K562 (cell line): ENCODE results near the gene TPSG1.
A peak's percentile ranks its signal among the peaks of the same experiment; 100 is the strongest.

Experiments used
- CTCF ChIP-seq, 3 experiments: IDR thresholded peaks in 2 of 3; conservative IDR thresholded peaks in 1 of 3; 2 replicates each; pipeline ENCODE4 v1.5.1; 2011 to 2012; ENCODE audit warnings: low read length in 3 of 3, mild to moderate bottlenecking in 3 of 3, control low read depth in 2 of 3, improper control_type of control experiment in 1 of 3, inconsistent platforms in 1 of 3, low read depth in 1 of 3, mixed read lengths in 1 of 3, moderate library complexity in 1 of 3; ENCODE audit not compliant: insufficient read depth in 2 of 3
- ETS1 ChIP-seq: conservative IDR thresholded peaks from 2 replicates; pipeline ENCODE4 v1.6.1; 2011; ENCODE audit warnings: low read depth, mild to moderate bottlenecking, low read length; ENCODE audit not compliant: control insufficient read depth
- POLR2A ChIP-seq: fragments of 450-650 bp; conservative IDR thresholded peaks from 2 replicates; pipeline ENCODE4 v1.6.1; 2016
- SRSF1 ChIP-seq: fragments of 200-400 bp; formaldehyde crosslinking; IDR thresholded peaks from 2 replicates; pipeline ENCODE4 v1.6.1; 2017; ENCODE audit warnings: mild to moderate bottlenecking, low read depth, low read length, moderate library complexity
- ZBTB49 ChIP-seq: sonication (generic); formaldehyde crosslinking; IDR thresholded peaks from 2 replicates; pipeline ENCODE4 v1.8.0; 2022; ENCODE audit warnings: missing genetic modification reagents, mild to moderate bottlenecking, borderline replicate concordance
- ZNF3 ChIP-seq: fragments of 250-450 bp; sonication (Bioruptor Pico); IDR thresholded peaks from 2 replicates; pipeline ENCODE4 v1.5.0; 2021; ENCODE audit warnings: mild to moderate bottlenecking, moderate library complexity
- ZNF561 ChIP-seq: fragments of 450-650 bp; formaldehyde crosslinking; conservative IDR thresholded peaks from 2 replicates; pipeline ENCODE4 v1.4.0; 2020; ENCODE audit warnings: mild to moderate bottlenecking, moderate library complexity
- ZNF57 ChIP-seq: fragments of 450-650 bp; formaldehyde crosslinking; IDR thresholded peaks from 2 replicates; pipeline ENCODE4 v1.4.0; 2020; ENCODE audit warnings: mild to moderate bottlenecking, moderate library complexity

GRCh38 chr16:1206326-1206725 is 18.7 kb downstream of the TPSG1 start:
- TF ChIP-seq CTCF (IDR thresholded peaks at IDR 0.05 in 2 of 3, conservative IDR thresholded peaks at IDR 0.05 in 1 of 3; ENCODE audit: insufficient read depth in 2 of 3, low read depth in 1 of 3, low read length in 3 of 3) = 0 out of 6 replicates have a peak, but pooled peaks of 1 of the 3 experiments have one; percentile 18
- no peak for TF ChIP-seq ZNF57 (CRISPR knock-in tag)
- TF ChIP-seq ETS1 = no peak
- no peak for TF ChIP-seq ZBTB49
- no peak for TF ChIP-seq SRSF1
- no peak for TF ChIP-seq POLR2A
- TF ChIP-seq ZNF3 (CRISPR knock-in tag) = no peak
- TF ChIP-seq ZNF561 (CRISPR knock-in tag) = no peak
